Activated CD8-positive, alpha-beta memory T cell treated with anti-CD3 and anti-CD28 coated beads, Interleukin-2, amount 50 U/mL, for 24 hours (primary cell): ENCODE measurements around the gene SH3BP5L.

ENCODE experiments used
- DNase-seq: peaks from one replicate; pipeline ENCODE4 v3.0.0-alpha.2; 2020; ENCODE audit errors: extremely low read depth

The SH3BP5L gene

GRCh38 chr1:248825909-248826760 is at the start of gene SH3BP5L:
SH3BP5L (minus strand) TSS chr1:248825915; CDS start chr1:248824935, 980 bp downstream.
- DNase-seq = peak; percentile 79

GRCh38 chr1:248873993-248874533 is 48.3 kb upstream of the SH3BP5L start:
- DNase-seq = peak; percentile 56

GRCh38 chr1:248873409-248873992 is 47.8 kb upstream of the SH3BP5L start:
- DNase-seq = peak; percentile 88

- peak; percentile 34 for DNase-seq
Measured at GRCh38 chr1:248872752-248873408, 47.2 kb upstream of the SH3BP5L start.

GRCh38 chr1:248871837-248872401 is 46.2 kb upstream of the SH3BP5L start:
- no peak for DNase-seq

GRCh38 chr1:248862998-248863881 is 37.5 kb upstream of the SH3BP5L start:
- DNase-seq = no peak

GRCh38 chr1:248862695-248862997 is 36.9 kb upstream of the SH3BP5L start:
- no peak for DNase-seq

GRCh38 chr1:248861616-248862015 is 35.9 kb upstream of the SH3BP5L start:
- DNase-seq = no peak

- no peak for DNase-seq
Measured at GRCh38 chr1:248860007-248860406, 34.3 kb upstream of the SH3BP5L start.

GRCh38 chr1:248858891-248859889 is 33.5 kb upstream of the SH3BP5L start, which contains the start of gene ZNF692:
ZNF692 (minus strand) TSS chr1:248859085; CDS start chr1:248858309, 776 bp downstream.
- peak; percentile 94 for DNase-seq

- DNase-seq = no peak
Measured at GRCh38 chr1:248858096-248858890, 32.6 kb upstream of the SH3BP5L start.

- DNase-seq = no peak
Measured at GRCh38 chr1:248857749-248858095, 32.0 kb upstream of the SH3BP5L start.

- DNase-seq = no peak
Measured at GRCh38 chr1:248857201-248857600, 31.5 kb upstream of the SH3BP5L start.

- DNase-seq = no peak
Measured at GRCh38 chr1:248856176-248856575, 30.5 kb upstream of the SH3BP5L start.

GRCh38 chr1:248855580-248855979 is 29.9 kb upstream of the SH3BP5L start:
- no peak for DNase-seq

GRCh38 chr1:248853663-248854375 is 28.1 kb upstream of the SH3BP5L start:
- DNase-seq = no peak

GRCh38 chr1:248852481-248853405 is 27.0 kb upstream of the SH3BP5L start:
- DNase-seq = no peak
